Spleen (tissue), 7 donors: ENCODE measurements around the gene LRRTM4.

Experiments used
- CTCF ChIP-seq, 11 experiments: fragments of 200-600 bp in 7 of 11; fragments of 450-650 bp in 4 of 11; sonication (generic) in 4 of 11; IDR thresholded peaks in 8 of 11; conservative IDR thresholded peaks in 3 of 11; 1 replicate in 7 of 11; 2 replicates in 4 of 11; pipeline versions ENCODE4 v1.4.0 to v1.8.0; 2016 to 2021; ENCODE audit warnings: antibody characterized with exemption in 11 of 11, inconsistent platforms in 4 of 11, mild to moderate bottlenecking in 1 of 11
- POLR2A ChIP-seq, 3 donors: fragments of 450-650 bp; IDR thresholded peaks; one replicate each; pipeline ENCODE4 v1.5.1; 2017; ENCODE audit warnings: antibody characterized with exemption in 3 of 3, mild to moderate bottlenecking in 1 of 3
- POLR2AphosphoS5 ChIP-seq, 3 donors: sonication (generic); formaldehyde crosslinking; IDR thresholded peaks; one replicate each; pipeline ENCODE4 v1.5.1; 2017; ENCODE audit warnings: antibody characterized with exemption in 3 of 3
- donor health status: DM: no; HTN: no; CAD: no; lungs with moderate emphysema.
- donor health status: DM: no; HTN: no; CAD: no.
- donor health status: DM: no; HTN: no; CAD: no.

GRCh38 chr2:77156599-77156998 is 365.6 kb downstream of the LRRTM4 start:
- no peak for TF ChIP-seq CTCF (IDR thresholded peaks at IDR 0.05 in 8 of 11, conservative IDR thresholded peaks at IDR 0.05 in 3 of 11)
- TF ChIP-seq POLR2AphosphoS5 (IDR thresholded peaks at IDR 0.05) = no peak
- no peak for TF ChIP-seq POLR2A (IDR thresholded peaks at IDR 0.05)
